KMS-11 (cell line): Measurements from ENCODE around the gene RBMS3.

ENCODE experiments used
- H2AFZ ChIP-seq: fragments of 200-600 bp; sonication (generic); 2 replicates; pipeline ENCODE4 v1.6.1; 2016; ENCODE audit warnings: antibody characterized with exemption, mixed run types, low read depth
- H3K27ac ChIP-seq: fragments of 200-600 bp; sonication (generic); 2 replicates; pipeline ENCODE4 v1.6.1; 2016; ENCODE audit warnings: mild to moderate bottlenecking, mixed run types
- H3K27me3 ChIP-seq: fragments of 200-600 bp; sonication (generic); 2 replicates; pipeline ENCODE4 v1.6.1; 2017; ENCODE audit warnings: mild to moderate bottlenecking, low read depth, mixed run types, moderate library complexity; ENCODE audit not compliant: insufficient read depth
- H3K36me3 ChIP-seq: fragments of 200-600 bp; sonication (generic); 2 replicates; pipeline ENCODE4 v1.6.1; 2017; ENCODE audit warnings: mild to moderate bottlenecking, mixed run types; ENCODE audit not compliant: insufficient read depth
- H3K4me1 ChIP-seq: fragments of 200-600 bp; sonication (generic); 2 replicates; pipeline ENCODE4 v1.6.1; 2016; ENCODE audit warnings: mild to moderate bottlenecking, low read depth, mixed run types; ENCODE audit not compliant: poor library complexity, severe bottlenecking
- H3K4me2 ChIP-seq: fragments of 200-600 bp; sonication (generic); 2 replicates; pipeline ENCODE4 v1.7.0; 2016; ENCODE audit warnings: mild to moderate bottlenecking, mixed run types
- H3K4me3 ChIP-seq: fragments of 200-600 bp; sonication (generic); IDR thresholded peaks from 2 replicates; pipeline ENCODE4 v1.6.1; 2017; ENCODE audit warnings: low read depth, low read length, mixed read lengths; ENCODE audit not compliant: insufficient read depth
- H3K79me2 ChIP-seq: fragments of 200-600 bp; sonication (generic); 2 replicates; pipeline ENCODE4 v1.6.1; 2016; ENCODE audit warnings: low read depth, mixed run types; ENCODE audit not compliant: insufficient read depth
- H3K9ac ChIP-seq: fragments of 200-600 bp; sonication (generic); 2 replicates; pipeline ENCODE4 v1.6.1; 2016; ENCODE audit warnings: mild to moderate bottlenecking, mixed run types
- H4K20me1 ChIP-seq: fragments of 200-600 bp; sonication (generic); 2 replicates; pipeline ENCODE4 v1.6.1; 2016; ENCODE audit warnings: mild to moderate bottlenecking, mixed run types; ENCODE audit not compliant: insufficient read depth
- TF ChIP-seq, protein P1 (sequence below): fragments of 200-600 bp; sonication (generic); conservative IDR thresholded peaks from 2 replicates; pipeline ENCODE4 v1.6.1; 2017; ENCODE audit warnings: low read depth, mild to moderate bottlenecking, antibody characterized with exemption, low read length, moderate library complexity, mixed read lengths

RBMS3 gene

DNA sequence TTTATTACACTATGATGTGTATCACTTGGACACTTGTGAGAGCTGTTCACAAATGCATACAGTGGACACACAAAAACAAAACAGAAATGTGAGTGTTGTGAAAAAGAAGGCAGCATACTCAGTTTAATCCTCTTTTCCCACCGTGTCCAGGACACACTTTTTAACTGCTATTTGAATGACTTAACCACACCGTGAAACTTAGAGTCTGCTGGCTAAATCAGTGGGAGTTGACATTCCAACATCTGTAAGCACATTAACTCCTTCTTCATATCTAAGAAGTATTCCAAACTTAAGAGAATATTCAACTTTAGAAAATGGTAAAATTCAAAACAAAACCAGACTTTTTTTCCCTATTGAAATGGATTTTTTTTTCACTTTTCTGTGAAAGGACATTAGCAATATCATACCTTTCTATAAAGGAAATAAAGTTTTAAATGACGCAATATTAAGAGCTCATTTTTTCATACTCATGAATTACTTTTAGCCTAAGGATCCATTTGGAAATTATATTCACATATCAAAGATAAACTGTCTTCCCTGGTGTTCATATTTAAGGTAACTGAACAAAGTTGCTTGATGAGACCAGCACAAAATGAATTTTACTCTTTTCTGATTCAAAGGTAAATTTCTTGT lies 316.6 kb downstream of the RBMS3 start:
- Histone ChIP-seq H3K27me3 (no peaks in the 10 kb centered on the region), H3K9ac (no peak overlapping the region), H3K79me2 (no peaks in the 10 kb centered on the region), H3K36me3 (no peaks in the 10 kb centered on the region), H3K4me3 (no peak overlapping the region), H4K20me1 (no peaks in the 10 kb centered on the region), H3K4me2 (no peak overlapping the region), H2AFZ (no peak overlapping the region), H3K4me1 (no peaks in the 10 kb centered on the region), H3K27ac (no peak overlapping the region)
- TF ChIP-seq, protein P1, sequence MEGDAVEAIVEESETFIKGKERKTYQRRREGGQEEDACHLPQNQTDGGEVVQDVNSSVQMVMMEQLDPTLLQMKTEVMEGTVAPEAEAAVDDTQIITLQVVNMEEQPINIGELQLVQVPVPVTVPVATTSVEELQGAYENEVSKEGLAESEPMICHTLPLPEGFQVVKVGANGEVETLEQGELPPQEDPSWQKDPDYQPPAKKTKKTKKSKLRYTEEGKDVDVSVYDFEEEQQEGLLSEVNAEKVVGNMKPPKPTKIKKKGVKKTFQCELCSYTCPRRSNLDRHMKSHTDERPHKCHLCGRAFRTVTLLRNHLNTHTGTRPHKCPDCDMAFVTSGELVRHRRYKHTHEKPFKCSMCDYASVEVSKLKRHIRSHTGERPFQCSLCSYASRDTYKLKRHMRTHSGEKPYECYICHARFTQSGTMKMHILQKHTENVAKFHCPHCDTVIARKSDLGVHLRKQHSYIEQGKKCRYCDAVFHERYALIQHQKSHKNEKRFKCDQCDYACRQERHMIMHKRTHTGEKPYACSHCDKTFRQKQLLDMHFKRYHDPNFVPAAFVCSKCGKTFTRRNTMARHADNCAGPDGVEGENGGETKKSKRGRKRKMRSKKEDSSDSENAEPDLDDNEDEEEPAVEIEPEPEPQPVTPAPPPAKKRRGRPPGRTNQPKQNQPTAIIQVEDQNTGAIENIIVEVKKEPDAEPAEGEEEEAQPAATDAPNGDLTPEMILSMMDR = no peak

DNA sequence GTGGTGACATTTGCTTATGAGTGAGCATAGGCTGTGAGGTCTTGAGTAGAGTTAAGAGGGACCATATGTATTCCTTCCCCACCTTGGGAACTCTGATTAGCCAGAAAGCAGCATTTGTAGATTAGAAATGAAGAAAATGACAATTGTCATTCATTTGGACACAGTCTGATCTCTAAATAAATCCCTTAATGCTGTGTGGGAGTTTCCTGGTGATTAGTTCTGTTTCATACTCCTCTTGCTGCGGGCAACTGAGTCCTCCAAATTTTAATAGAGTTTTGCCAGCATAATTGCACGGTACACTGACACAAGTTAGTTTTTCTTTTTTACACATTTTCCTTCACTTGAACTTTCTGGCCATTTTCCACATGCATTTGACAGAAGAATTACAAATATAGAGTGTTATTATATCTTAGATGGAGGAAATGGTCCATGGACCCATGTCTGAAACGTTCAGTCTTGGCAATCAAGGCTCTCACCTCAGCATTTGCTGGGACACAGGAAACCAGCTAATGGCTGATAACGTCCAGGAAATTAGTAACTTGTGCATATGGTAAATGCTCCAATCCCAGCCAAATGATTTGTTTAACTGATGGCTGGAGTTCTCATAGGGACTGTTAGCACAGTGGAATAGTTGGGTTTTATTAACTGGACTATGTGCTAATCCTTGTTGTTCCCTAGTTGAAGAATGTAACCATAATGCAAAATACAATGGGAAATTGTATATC lies 321.2 kb downstream of the RBMS3 start:
- Histone ChIP-seq H3K27ac (no peak overlapping the region), H3K79me2 (no peaks in the 10 kb centered on the region)
- TF ChIP-seq, protein P1 = no peak

DNA sequence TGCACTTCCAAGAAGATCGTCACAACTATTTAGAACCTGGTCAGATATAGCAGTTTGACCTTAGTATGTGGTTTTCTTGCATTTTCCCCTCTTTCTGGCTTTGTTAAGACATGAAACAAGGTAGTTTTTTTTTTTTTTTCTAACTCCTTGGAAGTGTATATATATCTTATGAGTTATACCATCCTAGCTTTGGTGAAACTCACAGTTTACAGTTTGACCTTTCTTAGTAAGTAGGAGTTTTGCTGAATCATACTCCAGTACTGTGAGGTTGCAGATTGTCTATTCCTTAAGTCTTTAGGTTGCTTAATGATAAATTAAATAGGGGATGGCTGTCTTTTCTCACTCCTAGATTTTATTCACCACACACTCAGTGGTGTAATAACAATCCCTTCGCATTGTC lies 325.0 kb downstream of the RBMS3 start:
- Histone ChIP-seq H3K4me3 (no peak overlapping the region), H4K20me1 (no peaks in the 10 kb centered on the region), H3K4me1 (no peaks in the 10 kb centered on the region), H3K79me2 (no peaks in the 10 kb centered on the region), H2AFZ (no peak overlapping the region), H3K27me3 (no peaks in the 10 kb centered on the region), H3K9ac (no peak overlapping the region), H3K36me3 (no peaks in the 10 kb centered on the region), H3K27ac (no peak overlapping the region), H3K4me2 (no peak overlapping the region)
- TF ChIP-seq, protein P1 = no peak

More for the DNA sequence above, 321.2 kb downstream of the RBMS3 start:
- Histone ChIP-seq H3K36me3 (no peaks in the 10 kb centered on the region), H3K4me1 (no peaks in the 10 kb centered on the region), H3K27me3 (no peaks in the 10 kb centered on the region), H2AFZ (no peak overlapping the region), H3K4me2 (no peak overlapping the region), H3K9ac (no peak overlapping the region), H3K4me3 (no peak overlapping the region), H4K20me1 (no peaks in the 10 kb centered on the region)

DNA sequence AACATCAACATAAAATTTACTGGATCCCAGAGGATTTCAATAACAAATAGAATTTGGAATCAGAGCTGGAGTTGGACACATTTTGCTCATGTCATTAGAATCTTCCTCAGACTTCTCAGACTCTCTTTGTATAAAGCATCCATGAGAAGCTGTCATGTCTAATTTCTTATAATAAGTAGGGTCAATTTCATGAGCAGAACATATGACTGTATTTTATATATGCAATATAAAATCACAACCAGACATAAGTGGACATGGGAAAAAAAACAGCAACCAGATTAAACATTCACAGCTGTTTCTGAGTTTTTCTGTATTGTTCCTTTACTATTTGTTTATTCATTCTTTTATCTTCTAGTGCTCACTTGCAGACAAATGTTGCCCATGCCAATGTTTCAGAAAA lies 325.5 kb downstream of the RBMS3 start:
- TF ChIP-seq, protein P1 = no peak
- Histone ChIP-seq H3K9ac (no peak overlapping the region), H3K4me3 (no peak overlapping the region), H3K27ac (no peak overlapping the region), H4K20me1 (no peaks in the 10 kb centered on the region), H3K4me2 (no peak overlapping the region), H3K79me2 (no peaks in the 10 kb centered on the region), H3K36me3 (no peaks in the 10 kb centered on the region), H3K4me1 (no peaks in the 10 kb centered on the region), H2AFZ (no peak overlapping the region), H3K27me3 (no peaks in the 10 kb centered on the region)
